Upper lobe of right lung (tissue), 1 donor: ENCODE results near the gene ALDH1A3. TPM values are rescaled to one million over a fixed set of nuclear protein-coding genes. Genes with fewer than 3 reads are reported as not detected.
"Not testable (repeated sequence)": the region's sequence is repeated elsewhere in the genome, so short reads cannot be mapped to it uniquely, and the experiment has no call there.

Experiments used
- ATAC-seq: fragments of 200-7000 bp; cut with Tn5 transposase; one replicate; pipeline ENCODE4 v1.9.1; 2020; ENCODE audit warnings: mild to moderate bottlenecking, moderate library complexity
- DNase-seq: peaks from one replicate; pipeline ENCODE4 v3.0.0-alpha.2; 2020
- H3K27ac ChIP-seq: fragments of 200-600 bp; one replicate; pipeline ENCODE4 v1.8.0; 2022
- H3K27me3 ChIP-seq: fragments of 200-600 bp; one replicate; pipeline ENCODE4 v1.8.0; 2022; ENCODE audit warnings: mild to moderate bottlenecking
- H3K36me3 ChIP-seq: fragments of 200-600 bp; one replicate; pipeline ENCODE4 v1.8.0; 2022
- H3K4me1 ChIP-seq: fragments of 200-600 bp; one replicate; pipeline ENCODE4 v1.8.0; 2022
- H3K4me3 ChIP-seq: fragments of 200-600 bp; one replicate; pipeline ENCODE4 v1.8.0; 2022; ENCODE audit warnings: mild to moderate bottlenecking
- H3K9me3 ChIP-seq: fragments of 200-600 bp; one replicate; pipeline ENCODE4 v1.8.0; 2022
- CTCF ChIP-seq: fragments of 200-600 bp; IDR thresholded peaks from one replicate; pipeline ENCODE4 v1.8.0; 2022; ENCODE audit warnings: antibody characterized with exemption
- intact Hi-C: fragments of 100-400 bp; cut with DNase I; formaldehyde crosslinking; loops from one replicate; pipeline ENCODE4 v1.11.0; 2022
- total RNA-seq: library from RNA; stranded (reverse); fragmentation: NEBNext Ultra II Directional; extraction: Animal tissue kit (Norgen Biotek cat#: 25700); gene quantifications from one replicate; pipeline ENCODE4 v1.2.1, GENCODE V29; 2021
- donor health status: DM: no; HTN: yes; CAD: no; lungs with severe emphysema.

Gene ALDH1A3
- total RNA-seq, 1 donor from 2014 or later, result 9.9 TPM

- Histone ChIP-seq H3K36me3 (no peaks in the 10 kb centered on the region), H3K4me1 (no peaks in the 10 kb centered on the region), H3K9me3 (no peaks in the 10 kb centered on the region), H3K27me3 (peaks cover 5% of the 10 kb centered on the region), H3K27ac (no peak overlapping the region), H3K4me3 (no peak overlapping the region)
- no peak for DNase-seq
- TF ChIP-seq CTCF, result no peak
- intact Hi-C loops, result no loop called here
- ATAC-seq, result no peak
Observed at GRCh38 chr15:100844778-100845177, 34.9 kb upstream of the ALDH1A3 start.

DNA sequence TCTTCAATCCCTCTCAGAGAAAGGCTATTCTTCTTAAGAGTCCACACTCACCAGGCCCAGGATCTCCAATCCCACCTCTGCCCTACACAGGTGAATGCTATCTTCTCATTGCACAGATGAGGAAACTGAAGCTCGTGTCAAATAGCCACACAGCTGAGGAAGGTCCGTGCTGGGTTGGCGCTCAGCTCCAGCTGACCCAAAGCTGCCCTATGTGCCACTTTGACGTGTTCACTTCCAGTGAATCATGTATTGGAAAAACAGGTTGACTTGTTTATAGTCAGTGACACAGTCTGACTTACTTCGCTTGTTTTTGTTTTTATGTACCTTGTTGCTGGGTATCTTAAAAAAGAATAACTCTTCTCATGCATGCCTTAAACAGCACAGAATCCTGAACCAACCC, 32.4 kb upstream of the ALDH1A3 start:
- no peak for ATAC-seq
- no peaks in the 10 kb centered on the region for H3K9me3 ChIP-seq
- no peak for DNase-seq
- TF ChIP-seq CTCF, result no peak
- H3K27me3 ChIP-seq, result peaks cover 5% of the 10 kb centered on the region
- no peak overlapping the region for H3K4me3 ChIP-seq
- no peaks in the 10 kb centered on the region for H3K4me1 ChIP-seq
- no peaks in the 10 kb centered on the region for H3K36me3 ChIP-seq
- intact Hi-C loops, result no loop called here
- no peak overlapping the region for H3K27ac ChIP-seq

DNA sequence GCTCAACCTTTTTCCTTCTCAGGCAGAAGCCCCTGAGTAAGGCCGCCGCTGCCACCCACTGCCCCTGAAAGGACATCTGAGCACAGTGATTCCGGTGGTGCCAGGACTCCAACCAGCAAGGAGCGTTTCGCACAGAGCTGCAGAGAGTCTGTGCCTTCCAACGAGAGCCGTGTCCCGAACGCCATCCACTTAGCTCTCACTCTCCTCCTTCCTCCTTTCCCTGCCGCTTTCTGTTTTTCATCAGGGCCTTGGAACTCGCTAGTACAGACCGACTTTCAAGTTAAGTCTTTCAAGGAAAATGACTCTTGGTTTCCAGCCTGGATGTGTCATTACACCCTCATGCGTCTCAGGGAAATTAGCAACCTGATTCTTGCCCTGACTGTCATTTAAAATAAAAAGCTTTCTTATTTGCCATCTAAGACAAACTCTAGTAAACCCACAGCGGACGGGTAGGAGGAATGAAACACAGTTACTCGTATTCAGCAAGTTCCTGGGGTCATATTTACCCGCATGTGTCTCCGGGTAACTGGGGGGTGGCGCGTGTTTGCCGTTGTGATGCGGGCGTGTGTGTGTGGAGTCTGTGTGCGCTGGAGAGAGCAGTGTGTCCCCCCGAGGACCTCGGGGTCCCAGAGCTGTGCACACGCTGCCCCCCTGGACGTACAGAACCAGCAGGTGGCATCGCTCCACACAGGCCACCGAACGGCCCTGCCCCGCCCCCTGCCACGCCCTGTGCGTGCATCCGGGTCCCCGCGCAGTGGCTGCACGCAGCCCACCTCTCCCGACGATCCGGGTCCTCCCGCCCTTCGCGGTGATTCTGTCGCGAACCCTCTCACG, 30.4 kb upstream of the ALDH1A3 start:
- peaks cover 5% of the 10 kb centered on the region for H3K27me3 ChIP-seq
- no peaks in the 10 kb centered on the region for H3K9me3 ChIP-seq
- intact Hi-C loops, result no loop called here
- TF ChIP-seq CTCF, result no peak
- H3K4me1 ChIP-seq, result no peaks in the 10 kb centered on the region
- H3K36me3 ChIP-seq, result no peaks in the 10 kb centered on the region
- no peak overlapping the region for H3K27ac ChIP-seq
- DNase-seq (peak; percentile 77), ATAC-seq (peak; percentile 90)
- H3K4me3 ChIP-seq, result peak overlapping the region; percentile 49

DNA sequence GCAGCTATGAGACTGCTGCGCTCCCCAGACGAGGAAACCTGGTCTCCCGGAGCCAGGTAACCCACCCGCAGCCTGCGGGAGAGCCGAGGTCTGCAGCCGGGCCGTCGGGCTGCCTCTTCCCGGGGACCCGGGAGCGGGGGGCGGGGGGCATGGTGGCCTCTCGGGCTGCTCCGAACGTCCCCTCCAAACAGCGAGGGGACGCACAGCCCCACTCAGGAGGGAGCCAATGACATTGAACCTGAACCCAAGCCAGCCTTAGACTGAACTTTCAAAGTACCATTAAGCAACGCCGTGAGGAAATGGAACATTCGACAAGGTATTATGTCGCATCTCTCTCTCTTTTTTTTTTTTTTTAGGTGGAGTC, 29.8 kb upstream of the ALDH1A3 start:
- H3K36me3 ChIP-seq, result no peaks in the 10 kb centered on the region
- H3K9me3 ChIP-seq, result no peaks in the 10 kb centered on the region
- H3K4me3 ChIP-seq, result peak overlapping the region; percentile 49
- intact Hi-C loops, result no loop called here
- H3K27ac ChIP-seq, result no peak overlapping the region
- H3K4me1 ChIP-seq, result no peaks in the 10 kb centered on the region
- no peak for TF ChIP-seq CTCF
- peaks cover 5% of the 10 kb centered on the region for H3K27me3 ChIP-seq
- ATAC-seq (no peak), DNase-seq (no peak)

DNA sequence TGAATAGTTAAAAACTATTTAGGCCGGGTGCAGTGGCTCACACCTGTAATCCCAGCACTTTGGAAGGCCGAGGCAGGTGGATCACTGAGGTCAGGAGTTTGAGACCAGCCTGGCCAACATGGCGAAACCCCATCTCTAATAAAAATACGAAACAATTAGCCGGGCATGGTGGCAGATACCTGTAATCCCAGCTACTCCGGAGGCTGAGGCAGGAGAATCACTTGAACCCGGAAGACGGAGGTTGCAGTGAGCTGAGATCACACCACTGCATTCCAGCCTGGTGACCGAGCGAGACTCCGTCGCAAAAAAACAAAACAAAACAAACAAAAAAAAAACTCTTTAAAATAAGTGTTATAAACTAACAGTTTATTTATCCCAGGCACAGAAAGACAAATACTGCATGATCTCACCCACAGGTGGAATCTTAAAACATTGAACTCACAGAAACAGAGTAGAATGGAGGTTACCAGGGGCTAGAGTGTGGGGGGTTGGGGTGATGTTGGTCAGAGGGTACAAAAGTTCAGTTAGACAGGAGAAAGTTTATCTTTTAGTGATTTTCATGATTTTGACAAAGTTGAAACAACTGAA, 28.1 kb upstream of the ALDH1A3 start:
- H3K27ac ChIP-seq, H3K36me3 ChIP-seq, ATAC-seq, H3K4me1 ChIP-seq, H3K27me3 ChIP-seq, DNase-seq, intact Hi-C loops, H3K9me3 ChIP-seq, H3K4me3 ChIP-seq: not testable (repeated sequence)

- no peak for DNase-seq
- intact Hi-C loops, result no loop called here
Observed at GRCh38 chr15:100852630-100853029, 27.0 kb upstream of the ALDH1A3 start.

More at GRCh38 chr15:100852630-100853029, 27.0 kb upstream of the ALDH1A3 start:
- H3K36me3 ChIP-seq, result no peaks in the 10 kb centered on the region
- no peak overlapping the region for H3K4me3 ChIP-seq
- no peak overlapping the region for H3K27ac ChIP-seq
- H3K9me3 ChIP-seq, result no peaks in the 10 kb centered on the region
- no peak for TF ChIP-seq CTCF
- H3K27me3 ChIP-seq, result no peaks in the 10 kb centered on the region
- no peaks in the 10 kb centered on the region for H3K4me1 ChIP-seq
- ATAC-seq, result no peak
